ENCODE data around the gene ALDH3B1.
A peak's percentile ranks its signal among the peaks of the same experiment; 100 is the strongest.
"Not testable (repeated sequence)": the region's sequence is repeated elsewhere in the genome, so short reads cannot be mapped to it uniquely, and the experiment has no call there.

ALDH3B1 gene, protein sequence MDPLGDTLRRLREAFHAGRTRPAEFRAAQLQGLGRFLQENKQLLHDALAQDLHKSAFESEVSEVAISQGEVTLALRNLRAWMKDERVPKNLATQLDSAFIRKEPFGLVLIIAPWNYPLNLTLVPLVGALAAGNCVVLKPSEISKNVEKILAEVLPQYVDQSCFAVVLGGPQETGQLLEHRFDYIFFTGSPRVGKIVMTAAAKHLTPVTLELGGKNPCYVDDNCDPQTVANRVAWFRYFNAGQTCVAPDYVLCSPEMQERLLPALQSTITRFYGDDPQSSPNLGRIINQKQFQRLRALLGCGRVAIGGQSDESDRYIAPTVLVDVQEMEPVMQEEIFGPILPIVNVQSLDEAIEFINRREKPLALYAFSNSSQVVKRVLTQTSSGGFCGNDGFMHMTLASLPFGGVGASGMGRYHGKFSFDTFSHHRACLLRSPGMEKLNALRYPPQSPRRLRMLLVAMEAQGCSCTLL

GRCh38 chr11:68010090-68011041, at the start of gene ALDH3B1:
Gene ALDH3B1 (plus strand): TSS chr11:68010327. CDS start chr11:68015298, 4,971 bp downstream.
- ChIA-PET CTCF (interaction anchor here (0.8 to 1.9 kb wide), 8 partner anchors 11 to 287 kb away, joined by 3 to 7 read pairs (median 4); no protein-coding TSS in a partner anchor), POLR2A (interaction anchor here (0.6 to 2.1 kb wide), 7 partner anchors 12 to 192 kb away, joined by 3 to 9 read pairs (median 4); partner anchors contain the start of genes NDUFS8 and TCIRG1)
- H3K4me3 ChIP-seq (ENCODE audit: low read depth, low read length): no peak within 1 kb of the TSS
- H3K36me3 ChIP-seq (ENCODE audit: control insufficient read depth in 2 of 2, insufficient read depth in 1 of 2, low read length in 2 of 2): no peaks in the 10 kb centered on the region
- peak; percentile 53 for TF ChIP-seq SP2 (tag by site-specific recombination; IDR thresholded peaks at IDR 0.05)
- TF ChIP-seq, protein P1, sequence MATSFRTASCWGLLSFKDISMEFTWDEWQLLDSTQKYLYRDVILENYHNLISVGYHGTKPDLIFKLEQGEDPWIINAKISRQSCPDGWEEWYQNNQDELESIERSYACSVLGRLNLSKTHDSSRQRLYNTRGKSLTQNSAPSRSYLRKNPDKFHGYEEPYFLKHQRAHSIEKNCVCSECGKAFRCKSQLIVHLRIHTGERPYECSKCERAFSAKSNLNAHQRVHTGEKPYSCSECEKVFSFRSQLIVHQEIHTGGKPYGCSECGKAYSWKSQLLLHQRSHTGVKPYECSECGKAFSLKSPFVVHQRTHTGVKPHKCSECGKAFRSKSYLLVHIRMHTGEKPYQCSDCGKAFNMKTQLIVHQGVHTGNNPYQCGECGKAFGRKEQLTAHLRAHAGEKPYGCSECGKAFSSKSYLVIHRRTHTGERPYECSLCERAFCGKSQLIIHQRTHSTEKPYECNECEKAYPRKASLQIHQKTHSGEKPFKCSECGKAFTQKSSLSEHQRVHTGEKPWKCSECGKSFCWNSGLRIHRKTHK (tag by site-specific recombination; IDR thresholded peaks at IDR 0.05): no peak
- peak; percentile 44; the same call in 1 of the 2 replicates for TF ChIP-seq ZBTB8A (tag by site-specific recombination; IDR thresholded peaks at IDR 0.05)
- TF ChIP-seq GLIS2 (tag by site-specific recombination; IDR thresholded peaks at IDR 0.05): peak; percentile 51
- TF ChIP-seq SP3 (tag by site-specific recombination; IDR thresholded peaks at IDR 0.05): peak; percentile 61
- peak; percentile 74 for TF ChIP-seq GLIS1 (tag by site-specific recombination; IDR thresholded peaks at IDR 0.05)
- TF ChIP-seq ZIC2 (tag by site-specific recombination; IDR thresholded peaks at IDR 0.05): peak; percentile 75
- TF ChIP-seq ZNF335 (tag by site-specific recombination; conservative IDR thresholded peaks at IDR 0.05): peak; percentile 93
- TF ChIP-seq KLF7 (tag by site-specific recombination; IDR thresholded peaks at IDR 0.05; ENCODE audit: borderline replicate concordance): peak; percentile 20; the same call in 1 of the 2 replicates
- TF ChIP-seq ZNF670 (tag by site-specific recombination; IDR thresholded peaks at IDR 0.05; ENCODE audit: low read depth): no peak
- TF ChIP-seq ZBTB17 (tag by site-specific recombination; IDR thresholded peaks at IDR 0.05): peak; percentile 82
- no peak for TF ChIP-seq ZNF311 (tag by site-specific recombination; IDR thresholded peaks at IDR 0.05; ENCODE audit: borderline replicate concordance)
- TF ChIP-seq ZNF600 (tag by site-specific recombination; IDR thresholded peaks at IDR 0.05): peak; percentile 49; the same call in 1 of the 2 replicates
- 0 out of 2 replicates have a peak, but pooled peaks have one; percentile 15 for TF ChIP-seq ZBTB20 (tag by site-specific recombination; IDR thresholded peaks at IDR 0.05)
- no peak for TF ChIP-seq ZNF791 (tag by site-specific recombination; IDR thresholded peaks at IDR 0.05)
- peak; percentile 87 for TF ChIP-seq KLF1 (tag by site-specific recombination; IDR thresholded peaks at IDR 0.05)
- TF ChIP-seq, protein P2, sequence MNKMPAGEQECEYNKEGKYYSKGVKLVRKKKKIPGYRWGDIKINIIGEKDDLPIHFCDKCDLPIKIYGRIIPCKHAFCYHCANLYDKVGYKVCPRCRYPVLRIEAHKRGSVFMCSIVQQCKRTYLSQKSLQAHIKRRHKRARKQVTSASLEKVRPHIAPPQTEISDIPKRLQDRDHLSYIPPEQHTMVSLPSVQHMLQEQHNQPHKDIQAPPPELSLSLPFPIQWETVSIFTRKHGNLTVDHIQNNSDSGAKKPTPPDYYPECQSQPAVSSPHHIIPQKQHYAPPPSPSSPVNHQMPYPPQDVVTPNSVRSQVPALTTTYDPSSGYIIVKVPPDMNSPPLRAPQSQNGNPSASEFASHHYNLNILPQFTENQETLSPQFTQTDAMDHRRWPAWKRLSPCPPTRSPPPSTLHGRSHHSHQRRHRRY (tag by site-specific recombination; IDR thresholded peaks at IDR 0.05): no peak
- TF ChIP-seq ZNF530 (tag by site-specific recombination; IDR thresholded peaks at IDR 0.05; ENCODE audit: low read depth): no peak
- TF ChIP-seq EGR2 (tag by site-specific recombination; IDR thresholded peaks at IDR 0.05; ENCODE audit: low read depth): peak; percentile 28; the same call in 1 of the 2 replicates
- no peak for TF ChIP-seq ZNF747 (tag by site-specific recombination; IDR thresholded peaks at IDR 0.05)
- no peak for TF ChIP-seq ZNF324 (tag by site-specific recombination; IDR thresholded peaks at IDR 0.05)
- TF ChIP-seq ZNF391 (tag by site-specific recombination; IDR thresholded peaks at IDR 0.05; ENCODE audit: borderline replicate concordance, low read depth): no peak
- TF ChIP-seq ZNF341 (tag by site-specific recombination; IDR thresholded peaks at IDR 0.05; ENCODE audit: low read depth): peak; percentile 92
- no peak for TF ChIP-seq HIC1 (tag by site-specific recombination; IDR thresholded peaks at IDR 0.05)
- no peaks in the 10 kb centered on the region for H3K9me3 ChIP-seq (ENCODE audit: control insufficient read depth, insufficient read depth, low read depth, low read length)
- no peak within 1 kb of the TSS; the same call in 1 of the 2 replicates for H3K27ac ChIP-seq (ENCODE audit: extremely low read depth, low read depth, low read length)
- H3K4me1 ChIP-seq (ENCODE audit: control insufficient read depth, insufficient read depth, low read length): no peaks in the 10 kb centered on the region

- not testable (repeated sequence) for H3K4me3 ChIP-seq (ENCODE audit: low read depth, low read length); H3K4me1 ChIP-seq (ENCODE audit: control insufficient read depth, insufficient read depth, low read length); H3K36me3 ChIP-seq (ENCODE audit: control insufficient read depth in 2 of 2, insufficient read depth in 1 of 2, low read length in 2 of 2); H3K9me3 ChIP-seq (ENCODE audit: control insufficient read depth, insufficient read depth, low read depth, low read length); H3K27ac ChIP-seq (ENCODE audit: extremely low read depth, low read depth, low read length)
- ChIA-PET POLR2A (interaction anchor here (0.8 kb wide), 1 partner anchor 74 kb away, joined by 4 read pairs; no protein-coding TSS in a partner anchor), CTCF (interaction anchor here (0.6 to 0.7 kb wide), 4 partner anchors 24 to 1815 kb away, joined by 3 to 7 read pairs (median 4); no protein-coding TSS in a partner anchor)
Measured at GRCh38 chr11:67963217-67963616, 46.9 kb upstream of the ALDH3B1 start.
